ENCODE results near the gene NELFA.
A peak's percentile ranks its signal among the peaks of the same experiment; 100 is the strongest.
"Not testable (repeated sequence)": the region's sequence is repeated elsewhere in the genome, so short reads cannot be mapped to it uniquely, and the experiment has no call there.

Gene NELFA

DNA sequence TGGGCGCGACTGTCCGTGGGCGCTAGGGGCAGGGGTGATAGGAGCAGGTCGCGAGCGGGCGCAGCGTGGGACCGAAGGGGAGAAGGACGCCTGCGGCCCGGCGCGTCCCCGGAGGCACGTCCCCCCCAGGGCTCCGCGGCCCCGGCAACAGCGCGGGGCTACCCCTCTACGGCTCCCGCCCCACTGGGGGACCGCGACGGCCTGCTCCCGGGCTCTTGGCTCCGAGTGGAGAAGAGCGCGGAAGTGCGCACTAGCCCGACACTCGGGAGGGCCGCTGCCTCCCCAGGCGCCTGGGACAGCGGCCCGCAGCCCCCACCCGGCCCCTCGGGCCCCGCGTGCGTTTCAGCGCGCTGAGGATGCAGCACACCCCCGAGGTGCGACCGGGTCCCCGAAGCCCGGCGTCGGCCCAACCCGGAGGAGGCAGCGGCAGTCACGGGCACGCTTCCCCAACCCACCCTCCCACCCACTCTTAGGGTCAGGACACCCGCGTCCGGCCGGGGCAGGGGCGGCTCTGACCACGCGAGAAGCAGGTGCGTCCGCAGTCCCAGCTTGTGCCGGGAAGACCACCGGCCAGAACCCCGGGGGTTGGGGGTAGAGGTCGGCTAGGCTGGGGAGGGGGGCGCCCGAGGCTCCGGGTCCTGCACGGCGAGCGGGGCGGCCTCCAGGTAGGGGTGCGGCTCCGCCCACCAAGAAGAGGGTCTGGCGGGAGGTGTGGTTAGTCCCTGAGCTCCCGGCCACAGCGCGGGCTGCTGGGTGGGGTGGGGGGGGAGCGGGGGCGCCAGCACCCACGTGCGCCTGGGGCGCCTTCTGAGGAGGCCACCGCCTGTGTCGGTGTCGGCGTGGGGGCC lies 31.8 kb upstream of the NELFA start:
- peak overlapping the region; percentile 53 for H2BK5ac ChIP-seq (ENCODE audit: low read length)
- no CpG with 5 or more reads among the region's 91 CpGs for WGBS, 2 donors (ENCODE audit: extremely low coverage in 2 of 2, insufficient read length in 2 of 2, insufficient replicate concordance in 1 of 2)
- H3K36me3 ChIP-seq (replicated peaks in 1 of 2; ENCODE audit: control insufficient read depth in 2 of 2, insufficient read depth in 2 of 2, low read length in 2 of 2): peaks cover 0 to 17% of the 10 kb centered on the region in 2 donors
- no peak overlapping the region for H2BK120ac ChIP-seq (ENCODE audit: low read depth, low read length)
- H3K4me1 ChIP-seq (ENCODE audit: control insufficient read depth in 2 of 2, insufficient read depth in 1 of 2, low read depth in 1 of 2, low read length in 2 of 2): peaks cover 2 to 5% of the 10 kb centered on the region in 2 donors
- peak overlapping the region; percentile 46 for H2AK5ac ChIP-seq (ENCODE audit: low read depth, low read length)
- peaks cover 0 to 12% of the 10 kb centered on the region in 2 donors for H3K9me3 ChIP-seq (replicated peaks in 1 of 2; ENCODE audit: control insufficient read depth in 2 of 2, insufficient read depth in 1 of 2, low read depth in 1 of 2, low read length in 2 of 2)
- H3K23ac ChIP-seq (ENCODE audit: low read depth, low read length, poor library complexity): peak overlapping the region; percentile 34
- H3K4me3 ChIP-seq (ENCODE audit: low read length in 2 of 2): peak overlapping the region; percentile 61 to 90
- no peak overlapping the region for H3K9ac ChIP-seq (ENCODE audit: low read depth, low read length, poor library complexity)
- H3K4me2 ChIP-seq (ENCODE audit: insufficient read depth, low read length, poor library complexity, severe bottlenecking): peak overlapping the region; percentile 89
- H4K91ac ChIP-seq (ENCODE audit: low read depth, low read length, poor library complexity): no peak overlapping the region
- H3K79me1 ChIP-seq (ENCODE audit: low read depth, low read length): peaks cover 5% of the 10 kb centered on the region
- no peak overlapping the region for H2BK12ac ChIP-seq (ENCODE audit: low read length)
- DNase-seq (ENCODE audit: low spot score): no peak
- no peak overlapping the region for H4K8ac ChIP-seq (ENCODE audit: low read depth, low read length)
- H3K4ac ChIP-seq (ENCODE audit: low read length): no peak overlapping the region
- H3K14ac ChIP-seq (ENCODE audit: low read length): no peak overlapping the region
- H3K27ac ChIP-seq (replicated peaks; ENCODE audit: low read length): no peak overlapping the region
- H3K18ac ChIP-seq (ENCODE audit: low read length): peak overlapping the region; percentile 59
- H2BK15ac ChIP-seq (ENCODE audit: low read length): peak overlapping the region; percentile 67
- peaks cover 12 to 28% (median 18%) of the 10 kb centered on the region in 3 experiments for H3K27me3 ChIP-seq (ENCODE audit: control insufficient read depth in 3 of 3, insufficient read depth in 3 of 3, low read depth in 1 of 3, low read length in 3 of 3)
- peak overlapping the region; percentile 93 for H2AFZ ChIP-seq (ENCODE audit: low read length)

- H4K8ac ChIP-seq (ENCODE audit: low read depth, low read length): no peak overlapping the region
- H3K23ac ChIP-seq (ENCODE audit: low read depth, low read length, poor library complexity): no peak overlapping the region
- no peak overlapping the region for H3K4me2 ChIP-seq (ENCODE audit: insufficient read depth, low read length, poor library complexity, severe bottlenecking)
- DNase-seq (ENCODE audit: low spot score): no peak
- no peak overlapping the region for H3K27ac ChIP-seq (replicated peaks; ENCODE audit: low read length)
- no peak overlapping the region for H4K91ac ChIP-seq (ENCODE audit: low read depth, low read length, poor library complexity)
- H3K14ac ChIP-seq (ENCODE audit: low read length): no peak overlapping the region
- no peaks in the 10 kb centered on the region for H3K79me1 ChIP-seq (ENCODE audit: low read depth, low read length)
- no CpG with 5 or more reads among the region's 7 CpGs for WGBS, 2 donors (ENCODE audit: extremely low coverage in 2 of 2, insufficient read length in 2 of 2, insufficient replicate concordance in 1 of 2)
- H2BK15ac ChIP-seq (ENCODE audit: low read length): no peak overlapping the region
- H3K27me3 ChIP-seq (ENCODE audit: control insufficient read depth in 3 of 3, insufficient read depth in 3 of 3, low read depth in 1 of 3, low read length in 3 of 3): peaks cover 12 to 23% (median 18%) of the 10 kb centered on the region in 3 experiments
- H2BK5ac ChIP-seq (ENCODE audit: low read length): no peak overlapping the region
- no peaks in the 10 kb centered on the region for H3K36me3 ChIP-seq (replicated peaks in 1 of 2; ENCODE audit: control insufficient read depth in 2 of 2, insufficient read depth in 2 of 2, low read length in 2 of 2)
- no peak overlapping the region for H3K4me3 ChIP-seq (ENCODE audit: low read length in 2 of 2)
- peaks cover 0 to 5% of the 10 kb centered on the region in 2 donors for H3K9me3 ChIP-seq (replicated peaks in 1 of 2; ENCODE audit: control insufficient read depth in 2 of 2, insufficient read depth in 1 of 2, low read depth in 1 of 2, low read length in 2 of 2)
- no peaks in the 10 kb centered on the region for H3K4me1 ChIP-seq (ENCODE audit: control insufficient read depth in 2 of 2, insufficient read depth in 1 of 2, low read depth in 1 of 2, low read length in 2 of 2)
- H2AFZ ChIP-seq (ENCODE audit: low read length): peak overlapping the region; percentile 13
- H3K9ac ChIP-seq (ENCODE audit: low read depth, low read length, poor library complexity): no peak overlapping the region
- no peak overlapping the region for H3K4ac ChIP-seq (ENCODE audit: low read length)
- no peak overlapping the region for H2AK5ac ChIP-seq (ENCODE audit: low read depth, low read length)
- no peak overlapping the region for H3K18ac ChIP-seq (ENCODE audit: low read length)
- H2BK12ac ChIP-seq (ENCODE audit: low read length): no peak overlapping the region
- no peak overlapping the region for H2BK120ac ChIP-seq (ENCODE audit: low read depth, low read length)
Measured at GRCh38 chr4:2036866-2037265, 28.1 kb upstream of the NELFA start.

DNA sequence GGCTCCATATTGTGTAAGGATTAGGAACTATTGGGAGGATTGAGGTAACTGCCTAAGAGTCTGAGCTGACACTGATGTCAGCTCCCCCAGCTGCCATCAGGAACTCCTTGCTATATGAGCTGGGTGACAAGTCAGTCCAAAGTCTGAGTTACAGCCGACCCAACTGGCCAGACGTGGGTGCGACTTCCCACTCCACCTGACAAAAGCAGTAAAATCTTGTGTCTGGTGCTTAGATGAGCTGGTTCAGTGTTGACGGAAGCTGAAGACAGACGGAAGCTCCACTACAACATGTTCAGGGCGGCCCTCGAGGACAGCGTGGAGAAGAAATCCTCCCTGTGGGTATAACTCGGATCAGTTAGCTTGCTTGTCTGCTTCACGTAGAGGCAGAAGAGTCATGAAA lies 27.6 kb upstream of the NELFA start:
- no peak overlapping the region for H4K91ac ChIP-seq (ENCODE audit: low read depth, low read length, poor library complexity)
- H3K9ac ChIP-seq (ENCODE audit: low read depth, low read length, poor library complexity): no peak overlapping the region
- H3K36me3 ChIP-seq (replicated peaks in 1 of 2; ENCODE audit: control insufficient read depth in 2 of 2, insufficient read depth in 2 of 2, low read length in 2 of 2): no peaks in the 10 kb centered on the region

DNA sequence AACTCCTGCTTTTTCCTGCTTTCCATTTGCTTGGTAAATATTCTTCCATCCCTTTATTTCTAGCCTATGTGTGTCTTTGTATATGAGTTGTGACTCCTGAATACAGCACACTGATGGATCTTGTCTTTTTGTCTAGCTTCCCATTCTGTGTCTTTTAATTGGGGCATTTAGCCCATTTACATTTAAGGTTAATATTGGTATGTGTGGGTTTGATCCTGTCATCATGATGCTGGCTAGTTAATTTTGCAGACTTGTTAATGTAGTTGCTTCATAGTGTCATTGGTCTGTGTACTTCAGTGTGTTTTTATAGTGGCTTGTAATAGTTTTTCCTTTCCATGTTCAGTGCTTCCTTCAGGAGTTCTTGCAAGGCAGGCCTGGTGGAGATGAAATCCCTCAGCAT lies 22.4 kb upstream of the NELFA start:
- H3K27me3 ChIP-seq (ENCODE audit: control insufficient read depth in 3 of 3, insufficient read depth in 3 of 3, low read depth in 1 of 3, low read length in 3 of 3); H2AFZ ChIP-seq (ENCODE audit: low read length); H2AK5ac ChIP-seq (ENCODE audit: low read depth, low read length); H4K8ac ChIP-seq (ENCODE audit: low read depth, low read length); H3K4me1 ChIP-seq (ENCODE audit: control insufficient read depth in 2 of 2, insufficient read depth in 1 of 2, low read depth in 1 of 2, low read length in 2 of 2); H3K4me2 ChIP-seq (ENCODE audit: insufficient read depth, low read length, poor library complexity, severe bottlenecking); H2BK5ac ChIP-seq (ENCODE audit: low read length); H3K79me1 ChIP-seq (ENCODE audit: low read depth, low read length); H3K9me3 ChIP-seq (replicated peaks in 1 of 2; ENCODE audit: control insufficient read depth in 2 of 2, insufficient read depth in 1 of 2, low read depth in 1 of 2, low read length in 2 of 2); H3K9ac ChIP-seq (ENCODE audit: low read depth, low read length, poor library complexity); H3K27ac ChIP-seq (replicated peaks; ENCODE audit: low read length); H3K18ac ChIP-seq (ENCODE audit: low read length); H2BK12ac ChIP-seq (ENCODE audit: low read length); H2BK120ac ChIP-seq (ENCODE audit: low read depth, low read length); H3K4ac ChIP-seq (ENCODE audit: low read length); H3K4me3 ChIP-seq (ENCODE audit: low read length in 2 of 2); H3K36me3 ChIP-seq (replicated peaks in 1 of 2; ENCODE audit: control insufficient read depth in 2 of 2, insufficient read depth in 2 of 2, low read length in 2 of 2); H3K23ac ChIP-seq (ENCODE audit: low read depth, low read length, poor library complexity); DNase-seq (ENCODE audit: low spot score); H4K91ac ChIP-seq (ENCODE audit: low read depth, low read length, poor library complexity); H3K14ac ChIP-seq (ENCODE audit: low read length); H2BK15ac ChIP-seq (ENCODE audit: low read length): not testable (repeated sequence)

More for the DNA sequence above, 27.6 kb upstream of the NELFA start:
- Histone ChIP-seq H4K8ac (ENCODE audit: low read depth, low read length) (no peak overlapping the region), H3K23ac (ENCODE audit: low read depth, low read length, poor library complexity) (no peak overlapping the region), H3K79me1 (ENCODE audit: low read depth, low read length) (no peaks in the 10 kb centered on the region), H3K14ac (ENCODE audit: low read length) (no peak overlapping the region), H3K4me3 (ENCODE audit: low read length in 2 of 2) (no peak overlapping the region), H2BK12ac (ENCODE audit: low read length) (no peak overlapping the region), H3K27me3 (ENCODE audit: control insufficient read depth in 3 of 3, insufficient read depth in 3 of 3, low read depth in 1 of 3, low read length in 3 of 3) (peaks cover 10 to 20% (median 17%) of the 10 kb centered on the region in 3 experiments), H3K18ac (ENCODE audit: low read length) (no peak overlapping the region), H3K4ac (ENCODE audit: low read length) (no peak overlapping the region), H3K4me1 (ENCODE audit: control insufficient read depth in 2 of 2, insufficient read depth in 1 of 2, low read depth in 1 of 2, low read length in 2 of 2) (no peaks in the 10 kb centered on the region), H2BK120ac (ENCODE audit: low read depth, low read length) (no peak overlapping the region), H3K9me3 (replicated peaks in 1 of 2; ENCODE audit: control insufficient read depth in 2 of 2, insufficient read depth in 1 of 2, low read depth in 1 of 2, low read length in 2 of 2) (peaks cover 0 to 5% of the 10 kb centered on the region in 2 donors), H3K4me2 (ENCODE audit: insufficient read depth, low read length, poor library complexity, severe bottlenecking) (no peak overlapping the region), H2BK5ac (ENCODE audit: low read length) (no peak overlapping the region), H2AFZ (ENCODE audit: low read length) (no peak overlapping the region), H2BK15ac (ENCODE audit: low read length) (no peak overlapping the region), H2AK5ac (ENCODE audit: low read depth, low read length) (no peak overlapping the region), H3K27ac (replicated peaks; ENCODE audit: low read length) (no peak overlapping the region)
- no CpG with 5 or more reads among the region's 10 CpGs for WGBS, 2 donors (ENCODE audit: extremely low coverage in 2 of 2, insufficient read length in 2 of 2, insufficient replicate concordance in 1 of 2)
- DNase-seq (ENCODE audit: low spot score): no peak
